Muscle layer of colon (tissue), 2 donors: ENCODE results near the gene HS1BP3.

ENCODE experiments used
- H3K27ac ChIP-seq: one replicate; pipeline ENCODE4 v1.7.0; 2013; ENCODE audit warnings: low read depth, mild to moderate bottlenecking, low read length, moderate library complexity
- H3K27me3 ChIP-seq, 2 donors: one replicate each; pipeline ENCODE4 v1.7.0; 2013; ENCODE audit warnings: low read length in 2 of 2, mild to moderate bottlenecking in 2 of 2; ENCODE audit not compliant: insufficient read depth in 2 of 2, control insufficient read depth in 1 of 2
- H3K36me3 ChIP-seq: one replicate; pipeline ENCODE4 v1.7.0; 2013; ENCODE audit warnings: mild to moderate bottlenecking, low read length; ENCODE audit not compliant: insufficient read depth
- H3K4me1 ChIP-seq: one replicate; pipeline ENCODE4 v1.7.0; 2013; ENCODE audit warnings: mild to moderate bottlenecking, low read length; ENCODE audit not compliant: insufficient read depth
- H3K4me3 ChIP-seq, 2 donors: one replicate each; pipeline ENCODE4 v1.7.0; 2013; ENCODE audit warnings: low read length in 2 of 2, low read depth in 1 of 2, mild to moderate bottlenecking in 1 of 2, moderate library complexity in 1 of 2
- H3K9ac ChIP-seq: one replicate; pipeline ENCODE4 v1.7.0; 2013; ENCODE audit warnings: low read length
- H3K9me3 ChIP-seq: one replicate; pipeline ENCODE4 v1.7.0; 2013; ENCODE audit warnings: mild to moderate bottlenecking, low read length
- donor health status: abdominal sarcoma.
- donor health status: Adenocarcinoma of cecum.

Gene HS1BP3

GRCh38 chr2:20682167-20682920 is 31.4 kb upstream of the HS1BP3 start:
- Histone ChIP-seq H3K9ac (no peak overlapping the region), H3K27ac (no peak overlapping the region), H3K4me1 (no peaks in the 10 kb centered on the region), H3K4me3 (no peak overlapping the region), H3K27me3 (no peaks in the 10 kb centered on the region), H3K9me3 (no peaks in the 10 kb centered on the region), H3K36me3 (peaks cover 25% of the 10 kb centered on the region)

GRCh38 chr2:20680744-20681375 is 30.0 kb upstream of the HS1BP3 start:
- H3K4me3 ChIP-seq = no peak overlapping the region
- H3K9ac ChIP-seq = no peak overlapping the region
- no peak overlapping the region for H3K27ac ChIP-seq
- no peaks in the 10 kb centered on the region for H3K4me1 ChIP-seq
- H3K36me3 ChIP-seq = peaks cover 18% of the 10 kb centered on the region
- H3K27me3 ChIP-seq = no peaks in the 10 kb centered on the region
- H3K9me3 ChIP-seq = no peaks in the 10 kb centered on the region

GRCh38 chr2:20678780-20679179 is 27.9 kb upstream of the HS1BP3 start:
- Histone ChIP-seq H3K27me3 (peaks cover 0 to 3% of the 10 kb centered on the region in 2 donors), H3K4me1 (peaks cover 9% of the 10 kb centered on the region)

GRCh38 chr2:20678086-20678395 is 27.1 kb upstream of the HS1BP3 start:
- Histone ChIP-seq H3K4me1 (peaks cover 9% of the 10 kb centered on the region), H3K36me3 (peaks cover 8% of the 10 kb centered on the region), H3K27ac (no peak overlapping the region), H3K9me3 (no peaks in the 10 kb centered on the region), H3K27me3 (peaks cover 2 to 10% of the 10 kb centered on the region in 2 donors), H3K9ac (no peak overlapping the region), H3K4me3 (no peak overlapping the region)

More at GRCh38 chr2:20678780-20679179, 27.9 kb upstream of the HS1BP3 start:
- H3K9me3 ChIP-seq = no peaks in the 10 kb centered on the region
- no peak overlapping the region for H3K27ac ChIP-seq
- peaks cover 10% of the 10 kb centered on the region for H3K36me3 ChIP-seq
- H3K9ac ChIP-seq = no peak overlapping the region
- H3K4me3 ChIP-seq = no peak overlapping the region

GRCh38 chr2:20677301-20678085 is 26.6 kb upstream of the HS1BP3 start:
- Histone ChIP-seq H3K27ac (no peak overlapping the region), H3K27me3 (peaks cover 7 to 14% of the 10 kb centered on the region in 2 donors), H3K9ac (no peak overlapping the region), H3K36me3 (peaks cover 3% of the 10 kb centered on the region), H3K9me3 (no peaks in the 10 kb centered on the region), H3K4me3 (no peak overlapping the region), H3K4me1 (peaks cover 9% of the 10 kb centered on the region)

GRCh38 chr2:20676353-20677215 is 25.7 kb upstream of the HS1BP3 start:
- Histone ChIP-seq H3K9ac (no peak overlapping the region), H3K4me1 (peaks cover 9% of the 10 kb centered on the region), H3K9me3 (no peaks in the 10 kb centered on the region), H3K4me3 (no peak overlapping the region), H3K27me3 (peaks cover 16 to 19% of the 10 kb centered on the region in 2 donors), H3K36me3 (no peaks in the 10 kb centered on the region), H3K27ac (no peak overlapping the region)

GRCh38 chr2:20675701-20676352 is 24.9 kb upstream of the HS1BP3 start:
- Histone ChIP-seq H3K4me1 (peaks cover 9% of the 10 kb centered on the region), H3K27ac (no peak overlapping the region), H3K27me3 (peaks cover 24 to 26% of the 10 kb centered on the region in 2 donors), H3K4me3 (no peak overlapping the region), H3K36me3 (no peaks in the 10 kb centered on the region), H3K9ac (no peak overlapping the region), H3K9me3 (no peaks in the 10 kb centered on the region)

- Histone ChIP-seq H3K4me3 (no peak overlapping the region), H3K9me3 (no peaks in the 10 kb centered on the region), H3K36me3 (no peaks in the 10 kb centered on the region), H3K9ac (no peak overlapping the region), H3K27ac (no peak overlapping the region), H3K4me1 (peaks cover 9% of the 10 kb centered on the region), H3K27me3 (peaks cover 26 to 31% of the 10 kb centered on the region in 2 donors)
Measured at GRCh38 chr2:20674974-20675679, 24.2 kb upstream of the HS1BP3 start.

- Histone ChIP-seq H3K27me3 (peaks cover 32 to 38% of the 10 kb centered on the region in 2 donors), H3K4me1 (peaks cover 9% of the 10 kb centered on the region), H3K9ac (no peak overlapping the region), H3K4me3 (no peak overlapping the region), H3K27ac (no peak overlapping the region), H3K9me3 (no peaks in the 10 kb centered on the region), H3K36me3 (no peaks in the 10 kb centered on the region)
Measured at GRCh38 chr2:20674309-20674965, 23.5 kb upstream of the HS1BP3 start.
